Effector memory CD4-positive, alpha-beta T cell (primary cell): ENCODE data around the gene METTL26.

ENCODE experiments used
- DNase-seq, 3 donors: peaks; one replicate each; pipeline ENCODE4 v3.0.0-alpha.2; 2020
- H3K27ac ChIP-seq: 2 replicates; pipeline ENCODE4 v1.7.0; 2013; ENCODE audit warnings: mild to moderate bottlenecking, low read length, moderate library complexity; ENCODE audit not compliant: insufficient read depth, poor library complexity, severe bottlenecking
- H3K27me3 ChIP-seq: replicated peaks from 2 replicates; pipeline ENCODE4 v1.7.0; 2013; ENCODE audit warnings: mild to moderate bottlenecking, low read length; ENCODE audit not compliant: insufficient read depth, control insufficient read depth, poor library complexity, severe bottlenecking
- H3K36me3 ChIP-seq: 2 replicates; pipeline ENCODE4 v1.7.0; 2013; ENCODE audit warnings: mild to moderate bottlenecking, low read length, moderate library complexity; ENCODE audit not compliant: control insufficient read depth, insufficient read depth
- H3K4me1 ChIP-seq: 2 replicates; pipeline ENCODE4 v1.7.0; 2013; ENCODE audit warnings: low read length, mild to moderate bottlenecking; ENCODE audit not compliant: control insufficient read depth, insufficient read depth, poor library complexity, severe bottlenecking
- H3K4me3 ChIP-seq: 2 replicates; pipeline ENCODE4 v1.7.0; 2013; ENCODE audit warnings: low read length, low read depth, mild to moderate bottlenecking; ENCODE audit not compliant: insufficient read depth, poor library complexity, severe bottlenecking
- H3K9me3 ChIP-seq: 2 replicates; pipeline ENCODE4 v1.7.0; 2013; ENCODE audit warnings: mild to moderate bottlenecking, low read length, moderate library complexity; ENCODE audit not compliant: control insufficient read depth

METTL26 gene

DNA sequence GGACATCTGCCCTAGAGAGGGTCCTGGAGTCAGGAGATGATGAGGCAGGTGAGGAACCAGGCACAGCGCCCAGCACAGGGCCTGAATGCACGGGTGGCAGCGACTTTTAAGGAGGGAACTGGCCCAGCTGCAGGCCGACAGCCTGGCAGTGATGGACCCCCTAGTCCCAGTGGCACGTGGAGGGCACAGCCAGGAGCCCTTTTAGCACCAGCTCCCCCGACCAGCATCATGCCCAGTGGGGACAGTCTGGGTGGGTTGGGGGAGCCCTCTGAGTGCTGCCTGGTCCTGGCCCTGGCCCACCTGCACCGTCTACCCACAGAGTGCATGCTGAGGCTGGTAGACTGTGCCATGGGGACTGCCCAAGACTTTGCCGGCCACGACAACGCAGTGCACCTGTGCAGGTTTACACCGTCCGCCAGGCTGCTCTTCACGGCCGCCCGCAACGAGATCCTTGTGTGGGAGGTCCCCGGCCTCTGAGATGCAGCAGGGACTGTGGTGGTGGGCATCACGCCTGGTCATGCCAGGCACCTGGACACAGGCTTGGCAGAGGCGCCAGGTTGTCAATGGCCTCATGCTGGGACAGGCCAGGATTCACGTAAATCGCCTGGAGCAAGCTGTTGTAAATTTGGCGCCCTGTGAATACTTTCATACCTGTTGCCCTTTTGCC is 31.1 kb upstream of the METTL26 start:
- H3K4me3 ChIP-seq: peak overlapping the region; percentile 80
- H3K27ac ChIP-seq: peak overlapping the region; percentile 78
- peaks cover 32% of the 10 kb centered on the region for H3K36me3 ChIP-seq
- H3K27me3 ChIP-seq: no peaks in the 10 kb centered on the region
- H3K9me3 ChIP-seq: no peaks in the 10 kb centered on the region
- no peak for DNase-seq
- peaks cover 19% of the 10 kb centered on the region for H3K4me1 ChIP-seq

DNA sequence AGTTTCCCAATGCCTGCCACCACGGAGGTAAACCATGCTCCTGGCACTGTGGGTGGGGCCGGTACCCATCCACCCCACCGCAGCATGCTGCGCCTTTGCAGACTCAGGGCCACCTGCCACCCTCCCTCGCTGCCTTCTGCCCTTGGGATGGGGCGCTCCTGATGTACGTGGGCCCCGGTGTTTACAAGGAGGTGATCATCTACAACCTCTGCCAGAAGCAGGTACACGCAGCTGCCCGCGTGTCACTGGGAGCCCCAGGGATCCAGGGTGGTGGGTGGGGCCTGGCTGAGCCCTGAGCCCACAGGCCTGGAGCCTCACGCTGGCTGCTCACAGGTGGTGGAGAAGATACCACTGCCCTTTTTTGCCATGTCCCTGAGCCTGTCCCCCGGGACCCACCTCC is 30.5 kb upstream of the METTL26 start:
- Histone ChIP-seq H3K27me3 (no peaks in the 10 kb centered on the region), H3K36me3 (peaks cover 25% of the 10 kb centered on the region), H3K9me3 (no peaks in the 10 kb centered on the region), H3K4me3 (no peak overlapping the region), H3K4me1 (peaks cover 19% of the 10 kb centered on the region), H3K27ac (no peak overlapping the region)
- DNase-seq: no peak

- H3K27ac ChIP-seq: no peak overlapping the region
- H3K4me1 ChIP-seq: peaks cover 9% of the 10 kb centered on the region
- no peak overlapping the region for H3K4me3 ChIP-seq
- no peak for DNase-seq
- no peaks in the 10 kb centered on the region for H3K27me3 ChIP-seq
- H3K36me3 ChIP-seq: no peaks in the 10 kb centered on the region
- H3K9me3 ChIP-seq: no peaks in the 10 kb centered on the region
Measured at GRCh38 chr16:662597-662996, 26.5 kb upstream of the METTL26 start.

GRCh38 chr16:662095-662494 is 26.0 kb upstream of the METTL26 start:
- Histone ChIP-seq H3K27ac (no peak overlapping the region), H3K4me1 (peaks cover 4% of the 10 kb centered on the region), H3K27me3 (no peaks in the 10 kb centered on the region), H3K36me3 (no peaks in the 10 kb centered on the region), H3K4me3 (no peak overlapping the region), H3K9me3 (no peaks in the 10 kb centered on the region)
- DNase-seq: no peak

- Histone ChIP-seq H3K4me1 (no peaks in the 10 kb centered on the region), H3K27ac (no peak overlapping the region), H3K9me3 (no peaks in the 10 kb centered on the region), H3K4me3 (no peak overlapping the region), H3K36me3 (no peaks in the 10 kb centered on the region), H3K27me3 (no peaks in the 10 kb centered on the region)
- DNase-seq: no peak
Measured at GRCh38 chr16:661184-661821, 25.2 kb upstream of the METTL26 start.

GRCh38 chr16:660459-661183 is 24.5 kb upstream of the METTL26 start:
- no peaks in the 10 kb centered on the region for H3K36me3 ChIP-seq
- no peaks in the 10 kb centered on the region for H3K27me3 ChIP-seq
- no peaks in the 10 kb centered on the region for H3K9me3 ChIP-seq
- no peak overlapping the region for H3K4me3 ChIP-seq
- no peak overlapping the region for H3K27ac ChIP-seq
- DNase-seq: peak; percentile 44 to 64 (median 56)
- H3K4me1 ChIP-seq: no peaks in the 10 kb centered on the region

DNA sequence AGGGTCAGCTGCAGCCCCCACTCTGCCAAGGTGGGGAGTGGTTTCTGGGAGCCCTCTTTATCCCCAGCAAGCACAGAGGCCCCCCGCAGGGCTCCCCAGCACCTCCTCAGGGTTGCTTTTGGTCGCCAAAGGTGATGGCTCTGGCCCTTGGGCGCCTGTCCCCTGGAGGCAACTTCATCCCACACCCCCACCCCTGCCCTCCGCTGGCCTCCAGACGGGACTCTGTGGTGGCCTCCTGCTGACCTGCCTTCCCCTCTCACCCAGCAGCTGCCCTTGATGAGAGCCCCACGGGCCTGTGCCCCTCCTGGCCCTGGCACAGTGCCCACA is 24.0 kb upstream of the METTL26 start:
- no peak overlapping the region for H3K4me3 ChIP-seq

DNA sequence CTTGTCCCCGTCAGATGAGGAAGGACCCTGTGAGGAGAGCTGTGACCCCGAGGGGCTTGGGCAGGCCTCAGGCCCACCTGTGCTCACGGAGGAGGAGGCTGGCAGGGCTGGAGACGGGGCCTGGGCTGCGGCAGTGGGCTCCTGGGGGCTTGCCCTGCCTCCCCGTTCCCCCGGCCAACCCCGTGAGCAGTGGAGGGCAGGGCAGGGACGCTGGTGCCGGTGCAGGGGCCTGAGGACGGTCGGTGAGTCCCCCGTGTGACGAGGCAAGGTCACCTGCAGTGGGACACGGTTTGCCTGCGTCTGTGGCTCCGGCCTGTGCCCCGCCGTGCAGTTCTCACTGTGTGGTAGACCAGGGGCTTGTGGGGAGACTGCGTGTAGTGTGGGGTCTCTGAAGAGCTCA is 23.5 kb upstream of the METTL26 start:
- Histone ChIP-seq H3K4me1 (no peaks in the 10 kb centered on the region), H3K36me3 (no peaks in the 10 kb centered on the region), H3K27me3 (no peaks in the 10 kb centered on the region), H3K4me3 (no peak overlapping the region), H3K9me3 (no peaks in the 10 kb centered on the region), H3K27ac (no peak overlapping the region)
- DNase-seq: no peak

More for the DNA sequence above, 24.0 kb upstream of the METTL26 start:
- no peaks in the 10 kb centered on the region for H3K27me3 ChIP-seq
- no peaks in the 10 kb centered on the region for H3K36me3 ChIP-seq
- DNase-seq: no peak
- H3K9me3 ChIP-seq: no peaks in the 10 kb centered on the region
- no peaks in the 10 kb centered on the region for H3K4me1 ChIP-seq
- no peak overlapping the region for H3K27ac ChIP-seq

DNA sequence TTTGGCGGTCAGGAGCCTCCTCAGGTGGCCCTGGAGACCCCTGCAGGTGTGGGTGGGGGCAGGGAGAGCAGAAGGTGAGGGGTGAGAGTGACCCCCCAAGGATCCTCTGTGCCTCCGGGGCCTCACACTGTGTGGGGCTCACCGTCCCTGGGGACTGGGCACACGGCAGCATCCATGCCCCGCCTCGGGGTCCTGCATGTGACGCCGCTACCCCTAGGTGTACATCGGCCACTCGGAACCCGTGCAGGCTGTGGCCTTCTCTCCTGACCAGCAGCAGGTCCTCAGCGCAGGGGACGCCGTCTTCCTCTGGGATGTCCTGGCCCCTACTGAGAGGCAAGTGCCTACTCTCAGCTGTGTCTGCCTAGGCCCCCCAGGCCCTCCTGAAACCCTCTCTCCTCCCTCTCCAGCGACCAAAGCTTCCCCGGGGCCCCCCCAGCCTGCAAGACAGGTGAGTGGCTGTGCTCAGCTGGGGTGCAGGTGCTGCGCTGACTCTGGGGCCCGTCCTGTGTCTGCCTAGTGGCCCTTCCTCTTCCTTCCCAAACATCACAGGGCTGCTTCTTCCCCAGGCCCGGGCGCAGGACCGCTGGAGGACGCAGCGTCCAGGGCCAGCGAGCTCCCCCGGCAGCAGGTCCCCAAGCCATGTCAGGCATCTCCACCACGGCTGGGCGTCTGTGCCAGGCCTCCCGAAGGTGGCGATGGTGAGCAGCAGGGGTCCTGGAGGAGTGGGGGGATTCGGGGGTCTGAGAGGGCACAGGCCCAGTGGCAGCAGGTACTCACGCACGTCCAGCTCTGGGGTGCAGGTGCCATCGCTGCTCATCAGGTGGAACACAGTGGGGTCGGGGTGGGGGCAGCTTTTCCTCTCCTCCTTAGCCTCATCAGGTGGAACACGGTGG is 22.8 kb upstream of the METTL26 start:
- Histone ChIP-seq H3K9me3 (no peaks in the 10 kb centered on the region), H3K4me3 (no peak overlapping the region), H3K27ac (no peak overlapping the region), H3K27me3 (no peaks in the 10 kb centered on the region), H3K36me3 (no peaks in the 10 kb centered on the region), H3K4me1 (no peaks in the 10 kb centered on the region)
- DNase-seq: no peak
